Suprapubic skin (tissue), 4 donors: ENCODE results near the gene LRRC26. TPM values are rescaled to one million over a fixed set of nuclear protein-coding genes. Genes with fewer than 3 reads are reported as not detected.

Experiments
- total RNA-seq, 4 donors: library from RNA; depleted of rRNA; stranded (reverse); fragments of >200 nt; gene quantifications; one replicate each; pipeline ENCODE4 v1.1.0, GENCODE V29; 2016

LRRC26 gene
- total RNA-seq, 4 donors from 2014 or later = 5.4 to 37.2 (median 7.9) TPM

Other genes starting within 250 kb of the LRRC26 start
- 100 to 1,000 TPM; 101 to 166 (median 142) TPM for gene FBXW5, start 225.3 kb downstream of the LRRC26 start, total RNA-seq
- gene C8G, start 224.8 kb downstream of the LRRC26 start, total RNA-seq = 1 to 10 TPM in 1 of 4 donors, not detected in 3; 2.7 TPM
- 1 to 10 TPM in 1 of 4 donors, not detected in 3; 3.7 TPM for gene LCN12, start 217.8 kb downstream of the LRRC26 start, total RNA-seq
- 10 to 100 TPM in 3 of 4 donors, 1 to 10 TPM in 1; 4.3 to 31.7 (median 25.7) TPM for gene PTGDS, start 192.5 kb downstream of the LRRC26 start, total RNA-seq
- gene LCNL1, start 187.1 kb downstream of the LRRC26 start, total RNA-seq = under 1 TPM in 2 of 4 donors, not detected in 2; 0.18 to 0.40 TPM
- gene PAXX, start 177.6 kb downstream of the LRRC26 start, total RNA-seq = 10 to 100 TPM; 43.2 to 68.6 (median 61.5) TPM
- gene CLIC3, start 173.5 kb downstream of the LRRC26 start, total RNA-seq = 100 to 1,000 TPM in 3 of 4 donors, 10 to 100 TPM in 1; 20.6 to 159 (median 130) TPM
- 10 to 100 TPM; 10.4 to 44.7 (median 33.4) TPM for gene ABCA2, start 141.8 kb downstream of the LRRC26 start, total RNA-seq
- under 1 TPM in 1 of 4 donors, not detected in 3; 0.72 TPM for gene FUT7, start 138.0 kb downstream of the LRRC26 start, total RNA-seq
- 10 to 100 TPM; 22.2 to 64.0 (median 47.3) TPM for gene NPDC1, start 123.9 kb downstream of the LRRC26 start, total RNA-seq
- gene ENTPD2, start 116.0 kb downstream of the LRRC26 start, total RNA-seq = 10 to 100 TPM; 13.3 to 20.8 (median 16.7) TPM
- 10 to 100 TPM in 3 of 4 donors, 1 to 10 TPM in 1; 8.2 to 13.6 (median 13.3) TPM for gene SAPCD2, start 99.5 kb downstream of the LRRC26 start, total RNA-seq
- gene UAP1L1, start 92.5 kb downstream of the LRRC26 start, total RNA-seq = 10 to 100 TPM in 1 of 4 donors, 1 to 10 TPM in 3; 5.0 to 10.1 (median 6.8) TPM
- 10 to 100 TPM; 52.1 to 99.2 (median 63.1) TPM for gene MAN1B1, start 83.1 kb downstream of the LRRC26 start, total RNA-seq
- gene DPP7, start 55.3 kb downstream of the LRRC26 start, total RNA-seq = 100 to 1,000 TPM in 2 of 4 donors, 10 to 100 TPM in 2; 71.4 to 139 (median 96.5) TPM
- gene GRIN1, start 30.9 kb downstream of the LRRC26 start, total RNA-seq = under 1 TPM in 3 of 4 donors, not detected in 1; 0.16 to 0.25 (median 0.16) TPM
- gene TMEM210, start 2.0 kb upstream of the LRRC26 start, total RNA-seq = not detected
- 10 to 100 TPM; 24.8 to 99.8 (median 54.9) TPM for gene ANAPC2, start 18.5 kb upstream of the LRRC26 start, total RNA-seq
- 10 to 100 TPM; 45.9 to 72.0 (median 71.1) TPM for gene SSNA1, start 18.6 kb upstream of the LRRC26 start, total RNA-seq
- 10 to 100 TPM; 12.6 to 23.6 (median 18.7) TPM for gene TPRN, start 30.7 kb upstream of the LRRC26 start, total RNA-seq
- 10 to 100 TPM; 25.0 to 52.4 (median 40.8) TPM for gene TMEM203, start 35.6 kb upstream of the LRRC26 start, total RNA-seq
- gene NDOR1, start 35.6 kb upstream of the LRRC26 start, total RNA-seq = 10 to 100 TPM; 13.4 to 21.0 (median 20.6) TPM
- gene RNF208, start 52.2 kb upstream of the LRRC26 start, total RNA-seq = 1 to 10 TPM; 2.8 to 7.5 (median 5.2) TPM
- gene CYSRT1, start 55.1 kb upstream of the LRRC26 start, total RNA-seq = 10 to 100 TPM; 22.8 to 65.7 (median 44.2) TPM
- gene RNF224, start 57.5 kb upstream of the LRRC26 start, total RNA-seq = 1 to 10 TPM in 3 of 4 donors, under 1 TPM in 1; 0.34 to 2.0 (median 1.1) TPM
- gene SLC34A3, start 60.9 kb upstream of the LRRC26 start, total RNA-seq = under 1 TPM in 1 of 4 donors, not detected in 3; 0.34 TPM
- gene TUBB4B, start 71.2 kb upstream of the LRRC26 start, total RNA-seq = 100 to 1,000 TPM; 225 to 708 (median 639) TPM
- gene STPG3, start 81.2 kb upstream of the LRRC26 start, total RNA-seq = 1 to 10 TPM in 1 of 4 donors, not detected in 3; 1.2 TPM
- gene NELFB, start 85.3 kb upstream of the LRRC26 start, total RNA-seq = 10 to 100 TPM; 45.0 to 54.2 (median 50.9) TPM
- gene TOR4A, start 107.7 kb upstream of the LRRC26 start, total RNA-seq = 1 to 10 TPM; 3.5 to 9.2 (median 4.4) TPM
- 10 to 100 TPM; 25.3 to 69.0 (median 65.5) TPM for gene NRARP, start 132.2 kb upstream of the LRRC26 start, total RNA-seq